Muscle layer of colon (tissue), 2 donors: Measurements from ENCODE around the gene IDUA.

Experiments used
- H3K27ac ChIP-seq: one replicate; pipeline ENCODE4 v1.7.0; 2013; ENCODE audit warnings: low read depth, mild to moderate bottlenecking, low read length, moderate library complexity
- H3K27me3 ChIP-seq, 2 donors: one replicate each; pipeline ENCODE4 v1.7.0; 2013; ENCODE audit warnings: low read length in 2 of 2, mild to moderate bottlenecking in 2 of 2; ENCODE audit not compliant: insufficient read depth in 2 of 2, control insufficient read depth in 1 of 2
- H3K36me3 ChIP-seq: one replicate; pipeline ENCODE4 v1.7.0; 2013; ENCODE audit warnings: mild to moderate bottlenecking, low read length; ENCODE audit not compliant: insufficient read depth
- H3K4me1 ChIP-seq: one replicate; pipeline ENCODE4 v1.7.0; 2013; ENCODE audit warnings: mild to moderate bottlenecking, low read length; ENCODE audit not compliant: insufficient read depth
- H3K4me3 ChIP-seq, 2 donors: one replicate each; pipeline ENCODE4 v1.7.0; 2013; ENCODE audit warnings: low read length in 2 of 2, low read depth in 1 of 2, mild to moderate bottlenecking in 1 of 2, moderate library complexity in 1 of 2
- H3K9ac ChIP-seq: one replicate; pipeline ENCODE4 v1.7.0; 2013; ENCODE audit warnings: low read length
- H3K9me3 ChIP-seq: one replicate; pipeline ENCODE4 v1.7.0; 2013; ENCODE audit warnings: mild to moderate bottlenecking, low read length
- donor health status: abdominal sarcoma.
- donor health status: Adenocarcinoma of cecum.

IDUA gene

DNA sequence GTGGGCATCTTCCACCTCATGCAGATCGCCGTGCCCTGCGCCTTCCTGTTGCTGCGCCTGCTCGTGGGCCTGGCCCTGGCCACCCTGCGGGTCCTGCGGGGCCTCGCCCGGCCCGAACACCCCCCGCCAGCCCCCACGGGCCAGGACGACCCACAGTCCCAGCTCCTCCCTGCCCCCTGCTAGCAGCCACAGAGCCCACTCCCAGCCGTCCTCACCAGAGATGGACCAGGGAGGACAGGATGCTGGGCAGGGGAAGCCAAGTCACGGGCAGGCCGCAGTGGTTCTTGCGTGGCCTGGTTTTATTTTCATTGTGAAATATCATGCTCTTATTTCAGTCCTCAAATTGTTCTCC, 28.6 kb upstream of the IDUA start:
- Histone ChIP-seq H3K9me3 (no peaks in the 10 kb centered on the region), H3K9ac (no peak overlapping the region), H3K36me3 (peaks cover 17% of the 10 kb centered on the region), H3K4me1 (no peaks in the 10 kb centered on the region), H3K4me3 (no peak overlapping the region), H3K27ac (no peak overlapping the region), H3K27me3 (no peaks in the 10 kb centered on the region)

DNA sequence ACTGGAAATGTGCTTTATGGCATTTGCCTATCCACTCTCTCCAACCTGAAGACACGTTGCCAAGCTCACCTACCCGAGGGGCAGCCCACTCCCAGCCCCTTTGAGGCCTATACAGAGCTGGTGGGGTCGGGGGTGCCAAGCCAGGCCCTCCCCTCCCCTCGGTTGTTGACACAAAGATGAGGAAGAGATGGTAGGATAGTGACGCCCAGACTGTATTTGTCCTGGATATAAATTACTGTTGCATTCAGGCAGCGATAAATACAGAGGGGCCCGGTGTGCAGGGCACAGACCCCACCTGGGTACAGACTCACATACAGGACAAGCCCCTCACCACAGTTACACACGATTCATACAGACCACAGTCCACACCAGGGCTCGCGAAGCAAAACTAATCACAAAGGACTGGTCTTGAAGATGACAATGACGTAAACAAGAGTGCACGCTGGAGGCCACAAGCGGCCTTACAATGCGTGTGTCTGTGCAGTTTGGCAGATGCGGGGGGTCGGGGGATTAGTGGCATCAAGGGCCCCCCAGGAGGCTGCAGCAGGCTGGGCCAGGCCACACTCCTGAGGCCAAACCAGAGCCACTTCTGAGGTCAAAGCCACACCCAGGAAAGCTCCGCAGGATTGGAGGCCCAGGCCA, 28.0 kb upstream of the IDUA start:
- Histone ChIP-seq H3K27me3 (no peaks in the 10 kb centered on the region), H3K4me1 (no peaks in the 10 kb centered on the region), H3K36me3 (peaks cover 17% of the 10 kb centered on the region), H3K4me3 (no peak overlapping the region), H3K9ac (no peak overlapping the region), H3K27ac (no peak overlapping the region), H3K9me3 (no peaks in the 10 kb centered on the region)

DNA sequence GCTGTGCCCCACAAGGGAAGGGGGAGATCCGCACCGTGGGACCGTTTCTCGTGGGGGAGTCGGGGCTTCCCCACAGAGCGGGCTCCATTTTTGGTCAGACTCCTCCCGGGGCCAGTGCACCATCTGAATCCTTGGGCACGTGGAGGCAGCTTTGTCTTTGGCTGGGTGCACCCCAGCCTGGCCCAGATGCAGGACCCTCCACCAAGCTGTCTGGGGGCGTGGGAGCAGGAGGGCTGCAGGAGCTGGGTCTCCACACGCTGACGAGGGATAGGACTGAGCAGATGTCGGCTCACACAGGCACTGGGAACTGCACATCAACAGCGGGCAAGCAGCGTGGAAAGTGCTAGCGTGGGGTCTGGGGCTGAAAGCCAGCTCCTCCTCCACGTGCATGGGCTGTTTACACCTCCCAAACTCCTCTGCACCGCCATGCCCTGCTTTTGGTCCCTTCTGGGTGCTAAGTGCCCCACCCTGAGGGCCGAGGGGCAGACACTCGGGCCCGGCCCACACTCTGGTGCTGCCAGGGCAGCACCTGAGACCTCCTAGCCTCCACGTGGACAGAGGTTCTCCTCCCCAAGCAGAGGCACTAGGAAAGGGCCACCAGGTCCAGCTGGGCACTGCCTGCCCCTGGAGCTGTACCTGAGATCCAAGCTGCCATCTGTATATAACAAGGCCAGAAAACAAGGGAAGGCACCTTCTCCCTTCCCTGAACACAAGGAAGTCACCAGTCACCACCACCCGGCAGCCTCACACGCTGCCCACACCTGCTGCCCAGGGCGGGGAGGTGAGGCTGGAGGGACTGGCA, 27.3 kb upstream of the IDUA start:
- Histone ChIP-seq H3K9me3 (no peaks in the 10 kb centered on the region), H3K36me3 (peaks cover 16% of the 10 kb centered on the region), H3K4me1 (no peaks in the 10 kb centered on the region), H3K9ac (no peak overlapping the region), H3K27me3 (no peaks in the 10 kb centered on the region), H3K4me3 (no peak overlapping the region), H3K27ac (no peak overlapping the region)

GRCh38 chr4:960140-960635, 26.7 kb upstream of the IDUA start:
- Histone ChIP-seq H3K4me1 (no peaks in the 10 kb centered on the region), H3K27ac (no peak overlapping the region), H3K9ac (no peak overlapping the region), H3K36me3 (peaks cover 10% of the 10 kb centered on the region), H3K27me3 (no peaks in the 10 kb centered on the region), H3K9me3 (no peaks in the 10 kb centered on the region), H3K4me3 (no peak overlapping the region)

DNA sequence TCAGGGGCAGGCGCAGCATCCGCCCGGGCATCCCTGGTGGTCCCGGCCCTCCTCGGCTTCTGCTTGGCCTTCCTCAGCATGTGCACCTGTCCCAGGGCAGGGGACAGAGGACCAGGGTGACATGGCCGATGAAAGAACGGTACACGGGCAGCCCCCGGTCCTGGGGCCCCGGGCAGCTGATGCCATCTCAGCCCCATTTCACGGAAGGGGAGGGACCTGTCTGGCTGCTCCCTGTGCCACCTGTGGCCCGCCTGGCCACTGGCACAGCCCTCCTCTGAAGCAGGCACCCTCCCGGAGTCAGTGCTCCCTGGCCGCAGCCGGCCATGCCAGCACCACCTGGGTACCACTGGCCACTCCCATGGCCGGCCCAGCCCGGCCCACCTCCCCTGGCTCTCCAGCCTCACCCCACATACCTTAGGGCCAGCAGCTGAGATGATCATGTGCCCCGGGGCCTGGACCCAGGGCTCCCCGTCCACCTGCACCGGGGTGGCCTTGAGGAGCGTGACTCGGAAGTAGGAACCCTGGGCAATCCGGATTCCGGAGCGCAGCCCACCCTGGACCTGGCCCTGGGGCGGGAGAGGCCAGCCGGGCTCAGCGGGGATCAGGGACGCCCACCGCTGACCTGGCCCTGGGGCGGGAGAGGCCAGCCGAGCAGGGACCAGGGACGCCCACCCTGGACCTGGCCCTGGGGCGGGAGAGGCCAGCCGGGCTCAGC, 26.1 kb upstream of the IDUA start:
- Histone ChIP-seq H3K4me1 (no peaks in the 10 kb centered on the region), H3K36me3 (peaks cover 12% of the 10 kb centered on the region), H3K27ac (no peak overlapping the region), H3K9me3 (no peaks in the 10 kb centered on the region), H3K9ac (no peak overlapping the region), H3K4me3 (no peak overlapping the region), H3K27me3 (no peaks in the 10 kb centered on the region)

DNA sequence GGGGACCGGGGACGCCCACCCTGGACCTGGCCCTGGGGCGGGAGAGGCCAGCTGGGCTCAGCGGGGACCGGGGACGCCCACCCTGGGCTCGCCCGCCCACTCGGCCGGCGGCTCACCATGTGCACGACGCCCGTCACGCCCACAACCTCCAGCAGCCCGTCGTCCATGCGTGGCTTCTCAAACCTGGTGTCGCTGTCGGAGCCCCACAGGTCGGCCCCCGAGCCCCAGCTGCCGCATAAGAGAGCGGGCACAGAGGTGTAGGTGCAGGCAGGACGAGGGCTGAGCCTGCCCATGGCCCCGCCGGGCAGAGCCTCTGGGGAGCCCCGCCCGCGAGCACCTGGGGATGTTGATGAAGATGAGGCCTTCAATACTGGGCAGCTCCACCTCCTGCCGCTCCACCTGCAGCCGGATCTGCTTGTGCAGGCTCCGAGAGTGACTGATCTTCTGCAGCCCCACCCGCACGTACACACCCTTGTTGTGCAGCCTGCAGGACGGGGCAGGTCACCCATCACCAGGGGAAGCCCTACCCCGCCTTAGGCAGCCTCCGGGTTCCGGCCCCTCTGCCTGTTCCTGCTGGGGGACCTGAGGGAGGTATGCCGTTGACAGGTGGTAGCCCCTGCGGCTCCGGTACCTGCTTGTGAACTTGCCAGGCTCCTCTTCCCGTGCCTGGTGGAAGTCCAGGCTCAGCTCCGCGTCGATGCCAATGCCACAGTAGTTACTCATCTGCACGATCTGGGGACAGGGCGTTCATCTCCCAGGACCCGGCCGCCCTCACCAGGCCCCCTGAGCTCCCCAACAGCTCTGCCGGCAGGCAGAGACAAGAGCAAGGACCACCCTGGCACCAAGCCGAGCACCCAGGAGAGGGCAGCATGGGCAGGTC, 25.3 kb upstream of the IDUA start:
- H3K4me1 ChIP-seq, result no peaks in the 10 kb centered on the region
- no peak overlapping the region for H3K9ac ChIP-seq
- H3K27me3 ChIP-seq, result no peaks in the 10 kb centered on the region
- no peak overlapping the region for H3K4me3 ChIP-seq
- H3K9me3 ChIP-seq, result no peaks in the 10 kb centered on the region
- H3K27ac ChIP-seq, result no peak overlapping the region
- peaks cover 12% of the 10 kb centered on the region for H3K36me3 ChIP-seq

DNA sequence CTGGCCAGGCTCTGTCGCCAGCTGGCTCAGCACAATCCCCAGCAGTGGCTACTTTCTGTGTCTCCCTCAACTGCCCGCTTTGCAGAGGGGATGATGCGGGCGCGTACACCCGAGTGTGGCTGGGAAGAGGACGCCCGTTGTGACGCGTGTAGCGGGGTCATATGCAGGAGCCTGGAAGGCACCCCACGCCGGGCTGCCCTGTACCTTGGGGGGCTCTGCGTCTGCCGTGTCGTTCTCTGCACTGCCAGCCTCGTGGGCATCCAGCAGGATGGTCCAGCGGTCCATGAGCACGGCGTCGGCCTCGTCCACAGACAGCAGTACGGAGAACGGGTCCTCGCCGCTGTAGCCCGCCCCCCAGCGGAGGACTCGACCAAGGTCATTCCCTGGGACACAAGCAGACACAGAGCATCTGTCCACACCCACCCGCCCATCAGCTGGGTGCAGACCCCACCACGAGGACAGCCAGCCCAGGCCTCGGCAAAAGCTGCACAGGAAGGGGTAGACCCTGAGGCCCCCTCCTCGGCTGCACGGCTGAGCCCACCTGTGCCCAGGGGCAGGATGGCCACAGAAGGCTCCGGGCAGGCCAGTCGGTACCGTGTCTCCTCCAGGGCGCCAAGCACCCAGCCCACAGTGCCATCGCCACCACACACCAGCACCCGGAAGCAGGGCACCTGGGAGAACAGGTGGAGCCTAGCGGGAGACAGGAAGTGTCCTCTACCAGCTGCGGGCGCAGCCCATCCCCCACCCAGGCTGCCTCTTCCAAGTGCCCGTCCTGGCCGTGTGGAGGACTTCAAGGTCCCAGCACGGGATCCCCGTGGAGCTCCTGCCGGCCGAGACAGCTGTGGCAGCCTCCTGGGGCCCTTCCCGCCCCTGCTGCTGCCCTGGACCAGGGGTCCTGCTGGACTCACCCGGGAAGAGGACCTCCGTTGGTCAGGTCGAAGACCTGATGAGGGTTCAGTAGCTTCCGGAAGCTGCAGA, 24.3 kb upstream of the IDUA start:
- peaks cover 12% of the 10 kb centered on the region for H3K36me3 ChIP-seq
- H3K27ac ChIP-seq, result no peak overlapping the region

DNA sequence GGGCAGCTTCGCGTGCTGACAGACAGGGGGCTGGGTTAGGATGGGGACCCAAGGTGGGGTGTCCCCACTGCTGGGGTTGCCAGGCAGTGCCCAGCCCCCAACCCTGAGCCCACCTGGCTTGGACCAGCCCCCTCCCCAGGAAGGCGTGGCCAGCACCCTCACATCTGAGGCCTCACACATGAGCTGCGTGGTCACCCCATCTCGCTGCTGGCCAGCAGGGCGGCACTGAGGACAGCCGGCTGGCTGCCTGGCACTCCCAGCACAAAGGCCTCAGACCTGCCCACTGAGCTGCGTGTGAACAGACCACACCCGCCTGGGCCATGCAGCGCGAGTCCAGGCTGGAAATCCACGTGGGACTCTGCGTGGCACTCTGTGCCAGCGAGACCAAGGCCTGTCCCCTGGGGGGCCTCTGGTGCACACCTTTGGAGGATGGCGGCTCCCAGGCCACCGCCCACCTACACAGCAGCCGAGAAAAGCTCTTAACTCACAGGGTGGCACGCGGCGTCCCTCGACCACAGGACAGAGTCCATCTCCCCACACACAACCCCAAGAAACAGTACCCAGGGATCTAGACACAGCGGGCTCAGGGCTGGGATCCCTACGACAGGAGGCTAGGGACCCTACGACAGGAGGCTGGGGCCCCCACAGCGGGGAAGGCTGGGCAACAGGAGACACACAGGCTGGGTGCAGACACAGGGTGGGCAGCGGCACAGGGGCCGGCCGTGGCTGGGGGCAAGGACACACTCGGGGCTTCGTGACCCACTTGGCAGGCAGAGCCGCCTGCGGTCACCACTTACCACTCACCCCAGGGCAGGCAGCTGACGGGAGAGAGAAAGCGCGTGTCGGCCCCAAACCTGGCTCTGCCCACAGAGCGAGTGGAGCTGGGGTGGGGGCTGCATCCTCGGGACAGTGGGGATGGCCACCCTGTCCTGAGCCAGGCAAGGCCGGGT, 23.3 kb upstream of the IDUA start:
- H3K27me3 ChIP-seq, result peaks cover 0 to 8% of the 10 kb centered on the region in 2 donors
- no peak overlapping the region for H3K27ac ChIP-seq
- H3K4me3 ChIP-seq, result no peak overlapping the region
- no peak overlapping the region for H3K9ac ChIP-seq
- no peaks in the 10 kb centered on the region for H3K9me3 ChIP-seq
- no peaks in the 10 kb centered on the region for H3K4me1 ChIP-seq
- H3K36me3 ChIP-seq, result peaks cover 12% of the 10 kb centered on the region

More for the DNA sequence above, 24.3 kb upstream of the IDUA start:
- H3K27me3 ChIP-seq, result peaks cover 0 to under 1% of the 10 kb centered on the region in 2 donors
- no peak overlapping the region for H3K4me3 ChIP-seq
- no peaks in the 10 kb centered on the region for H3K4me1 ChIP-seq
- no peak overlapping the region for H3K9ac ChIP-seq
- no peaks in the 10 kb centered on the region for H3K9me3 ChIP-seq

- H3K4me3 ChIP-seq, result no peak overlapping the region
- H3K9me3 ChIP-seq, result no peaks in the 10 kb centered on the region
- H3K36me3 ChIP-seq, result peaks cover 12% of the 10 kb centered on the region
- H3K27me3 ChIP-seq, result peaks cover 0 to 14% of the 10 kb centered on the region in 2 donors
- no peak overlapping the region for H3K27ac ChIP-seq
- H3K9ac ChIP-seq, result no peak overlapping the region
- H3K4me1 ChIP-seq, result no peaks in the 10 kb centered on the region
These were observed 22.4 kb upstream of the IDUA start for GRCh38 chr4:964346-965025.
